HepG2 (cell line): Measurements from ENCODE around the gene PKP1. TPM values are rescaled to one million over a fixed set of nuclear protein-coding genes. Genes with fewer than 3 reads are reported as not detected.

Experiments
- ATAC-seq: fragments of 200-7000 bp; cut with Tn5 transposase; 3 replicates; pipeline ENCODE4 v1.9.1; 2020; ENCODE audit warnings: mild to moderate bottlenecking, moderate library complexity
- BruUV-seq: library from RNA; stranded (reverse); fragments of 400-500 nt; replicated peaks from 2 replicates; lab custom pipeline; 2021; lab: Mats Ljungman, UMichigan
- CTCF ChIA-PET: fragments of 300-600 bp; formaldehyde crosslinking; extraction: SDS; loops from one replicate; lab custom pipeline; 2021; ENCODE audit warnings: low total read pairs, inconsistent platforms, low intra/inter-chr PET ratio; lab: Yijun Ruan, JAX
- POLR2A ChIA-PET: fragments of 350-600 bp; sonication (Branson Sonifier 250); formaldehyde crosslinking; loops from one replicate; lab custom pipeline; 2020; ENCODE audit warnings: antibody characterized with exemption, inconsistent platforms; lab: Yijun Ruan, JAX
- DNase-seq: peaks from one replicate; pipeline ENCODE4 v3.0.0-alpha.2; 2015; ENCODE audit warnings: low spot score
- FAIRE-seq: peaks from 3 replicates; lab custom pipeline; 2011; peaks lifted over from hg19 to GRCh38; lab: Jason Lieb, UNC
- H2AFZ ChIP-seq: one replicate; pipeline ENCODE4 v1.6.1; 2011; ENCODE audit warnings: low read length, inconsistent platforms
- H3K27ac ChIP-seq: fragments of 300-600 bp; 3 replicates; pipeline ENCODE4 v1.8.0; 2011; ENCODE audit warnings: mixed run types, mild to moderate bottlenecking, mixed read lengths, low read length, inconsistent platforms; ENCODE audit not compliant: insufficient read depth; ENCODE audit errors: extremely low read length
- H3K27me3 ChIP-seq, 2 experiments: fragments of 200-600 bp in 1 of 2; 2 replicates in 1 of 2; 3 replicates in 1 of 2; pipeline versions ENCODE4 v1.6.0 to v1.8.0; 2011; ENCODE audit warnings: low read length in 2 of 2, mild to moderate bottlenecking in 2 of 2, moderate library complexity in 2 of 2, inconsistent platforms in 1 of 2; ENCODE audit not compliant: insufficient read depth in 2 of 2, control insufficient read depth in 1 of 2
- H3K36me3 ChIP-seq, 2 experiments: fragments of 200-600 bp in 1 of 2; replicated peaks in 1 of 2; 2 replicates in 1 of 2; 3 replicates in 1 of 2; pipeline versions ENCODE4 v1.5.1 to v1.8.0; 2011; ENCODE audit warnings: low read length in 2 of 2, inconsistent platforms in 1 of 2; ENCODE audit not compliant: insufficient read depth in 2 of 2, control insufficient read depth in 1 of 2
- H3K4me1 ChIP-seq: 2 replicates; pipeline ENCODE4 v1.5.1; 2012; ENCODE audit warnings: low read length, inconsistent platforms; ENCODE audit not compliant: insufficient read depth
- H3K4me2 ChIP-seq: 2 replicates; pipeline ENCODE4 v1.6.0; 2011; ENCODE audit warnings: low read depth, low read length, inconsistent platforms
- H3K4me3 ChIP-seq, 3 experiments: fragments of 200-600 bp in 1 of 3; sonication (generic), shearing (Covaris generic) in 1 of 3; replicated peaks in 1 of 3; 2 replicates each; pipeline ENCODE4 v1.5.1; 2011 to 2016; ENCODE audit warnings: low read length in 3 of 3, inconsistent platforms in 2 of 3, low read depth in 2 of 3, mild to moderate bottlenecking in 2 of 3, control low read depth in 1 of 3, mixed read lengths in 1 of 3; ENCODE audit not compliant: insufficient read depth in 1 of 3
- H3K79me2 ChIP-seq: one replicate; pipeline ENCODE4 v1.6.1; 2011; ENCODE audit warnings: low read length, inconsistent platforms; ENCODE audit not compliant: insufficient read depth
- H3K9ac ChIP-seq: 2 replicates; pipeline ENCODE4 v1.6.0; 2011; ENCODE audit warnings: mild to moderate bottlenecking, low read depth, low read length, inconsistent platforms; ENCODE audit not compliant: insufficient read depth
- H3K9me3 ChIP-seq: 2 replicates; pipeline ENCODE4 v1.5.1; 2012; ENCODE audit warnings: mild to moderate bottlenecking, low read length
- H4K20me1 ChIP-seq: 2 replicates; pipeline ENCODE4 v1.6.0; 2011; ENCODE audit warnings: inconsistent platforms, mild to moderate bottlenecking, low read length, moderate library complexity; ENCODE audit not compliant: insufficient read depth
- ARNT2 ChIP-seq: sonication (generic); formaldehyde crosslinking; IDR thresholded peaks from 2 replicates; pipeline ENCODE4 v1.8.0; 2022; ENCODE audit warnings: mild to moderate bottlenecking, low read depth, missing genetic modification reagents, moderate library complexity
- ATF4 ChIP-seq, 2 experiments: fragments of 450-650 bp in 1 of 2; sonication (generic) in 1 of 2; formaldehyde crosslinking; IDR thresholded peaks; 2 replicates each; pipeline versions ENCODE4 v1.5.0 to v1.8.0; 2020 to 2022; ENCODE audit warnings: mild to moderate bottlenecking in 1 of 2, missing genetic modification reagents in 1 of 2
- ATRX ChIP-seq: sonication (generic); formaldehyde crosslinking; IDR thresholded peaks from 2 replicates; pipeline ENCODE4 v1.4.0; 2020; ENCODE audit warnings: missing genetic modification reagents, borderline replicate concordance
- CBFB ChIP-seq: sonication (generic); formaldehyde crosslinking; IDR thresholded peaks from 2 replicates; pipeline ENCODE4 v1.4.0; 2020; ENCODE audit warnings: missing genetic modification reagents
- CEBPB ChIP-seq: IDR thresholded peaks from 2 replicates; pipeline ENCODE4 v1.6.1; 2011; ENCODE audit warnings: low read depth, low read length, improper control_type of control experiment, borderline replicate concordance
- CEBPG ChIP-seq: IDR thresholded peaks from 2 replicates; pipeline ENCODE4 v1.6.1; 2016
- DDIT3 ChIP-seq: sonication (generic); formaldehyde crosslinking; IDR thresholded peaks from 2 replicates; pipeline ENCODE4 v1.4.0; 2020; ENCODE audit warnings: mild to moderate bottlenecking, missing genetic modification reagents
- HNF4G ChIP-seq, 2 experiments: sonication (generic) in 1 of 2; formaldehyde crosslinking in 1 of 2; IDR thresholded peaks; 2 replicates each; pipeline versions ENCODE4 v1.4.0 to v1.6.1; 2011 to 2020; ENCODE audit warnings: borderline replicate concordance in 2 of 2, low read depth in 2 of 2, mild to moderate bottlenecking in 2 of 2, low read length in 1 of 2, missing genetic modification reagents in 1 of 2, moderate library complexity in 1 of 2
- NFIB ChIP-seq: sonication (generic); formaldehyde crosslinking; IDR thresholded peaks from 2 replicates; pipeline ENCODE4 v1.9.0; 2021; ENCODE audit warnings: missing genetic modification reagents, mild to moderate bottlenecking, borderline replicate concordance
- SOX6 ChIP-seq, 2 experiments: fragments of 450-650 bp in 1 of 2; sonication (generic) in 1 of 2; formaldehyde crosslinking in 1 of 2; IDR thresholded peaks; 2 replicates each; pipeline versions ENCODE4 v1.4.0 to v1.6.1; 2017 to 2020; ENCODE audit warnings: antibody characterized with exemption in 1 of 2, mild to moderate bottlenecking in 1 of 2, missing genetic modification reagents in 1 of 2
- TBX2 ChIP-seq: sonication (generic); formaldehyde crosslinking; IDR thresholded peaks from 2 replicates; pipeline ENCODE4 v1.5.0; 2020; ENCODE audit warnings: missing genetic modification reagents, mild to moderate bottlenecking, borderline replicate concordance
- YEATS4 ChIP-seq: sonication (generic); formaldehyde crosslinking; IDR thresholded peaks from 2 replicates; pipeline ENCODE4 v1.4.0; 2020; ENCODE audit warnings: missing genetic modification reagents, borderline replicate concordance
- ZBTB44 ChIP-seq: sonication (generic); formaldehyde crosslinking; IDR thresholded peaks from 2 replicates; pipeline ENCODE4 v1.4.0; 2020; ENCODE audit warnings: missing genetic modification reagents
- ZNF263 ChIP-seq: sonication (generic); formaldehyde crosslinking; IDR thresholded peaks from 2 replicates; pipeline ENCODE4 v1.4.0; 2020; ENCODE audit warnings: missing genetic modification reagents
- WGBS: methylation state at CpG from one replicate; pipeline ENCODE4 v1.1.6; 2017; ENCODE audit warnings: low lambda C conversion rate; 5-methylcytosine and 5-hydroxymethylcytosine counted together
- in situ Hi-C: cut with HindIII; loops from 2 replicates; pipeline ENCODE4 v1.10.0; 2017; ENCODE audit warnings: low pct_unique_long_range_greater_than_20kb; ENCODE audit not compliant: extremely low pct_ligation_motif_present
- intact Hi-C: fragments of 100-400 bp; cut with micrococcal nuclease; formaldehyde crosslinking; loops from one replicate; pipeline ENCODE4 v1.10.0; 2022; ENCODE audit not compliant: unreplicated experiment
- polyA plus RNA-seq, 8 experiments: library from polyadenylated mRNA; depleted of rRNA in 3 of 8; stranded (reverse) in 7 of 8; unstranded in 1 of 8; fragments of >200 nt; fragmentation: Illumina TruSeq in 4 of 8; extraction: Trizol in 4 of 8; gene quantifications; 2 replicates each; pipeline versions ENCODE4 v1.2.1 to v1.2.3, GENCODE V29; 2011 to 2016; ENCODE audit warnings: low read depth in 4 of 8, missing spikeins in 1 of 8, mixed read lengths in 1 of 8; ENCODE audit not compliant: insufficient read depth in 1 of 8
- total RNA-seq, 5 experiments: library from RNA; depleted of rRNA; stranded (reverse); fragments of >200 nt; fragmentation: Illumina TruSeq; extraction: Trizol; gene quantifications; 2 replicates each; pipeline ENCODE4 v1.2.3, GENCODE V29; 2016; ENCODE audit warnings: low read depth in 1 of 5
- TF ChIP-seq, protein P1 (sequence below): sonication (generic); IDR thresholded peaks from 2 replicates; pipeline ENCODE4 v1.6.1; 2016; ENCODE audit warnings: low read depth, borderline replicate concordance
- TF ChIP-seq, protein P2 (sequence below): sonication (generic); formaldehyde crosslinking; IDR thresholded peaks from 2 replicates; pipeline ENCODE4 v1.4.0; 2020; ENCODE audit warnings: low read depth, mild to moderate bottlenecking, missing genetic modification reagents

PKP1 gene
- total and polyA plus RNA-seq, 2 of the 13 experiments (the other 11 are each of a cell fraction or from before 2014, with no cell fraction given) = not detected

DNA sequence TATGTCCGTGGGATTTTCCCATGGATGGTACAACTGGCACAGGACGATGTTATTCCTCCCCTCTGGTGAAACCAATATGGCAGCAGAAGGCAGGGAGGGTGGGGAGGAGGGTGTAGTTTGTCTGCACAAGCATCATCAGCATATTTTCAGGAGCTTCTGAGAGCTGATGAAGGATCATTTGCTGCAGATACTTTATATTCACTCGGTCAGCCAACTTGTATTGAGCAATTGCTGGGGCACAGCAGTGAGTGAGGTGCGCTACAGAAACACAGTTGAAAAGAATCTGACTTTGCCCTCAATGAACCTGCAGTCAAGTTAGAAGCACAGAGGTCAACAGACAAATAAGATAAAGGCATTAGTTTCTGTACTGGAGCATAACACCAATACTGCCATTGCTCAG is 13.0 kb downstream of the PKP1 start (continued):
- no peak for TF ChIP-seq TBX2 (CRISPR knock-in tag)

GRCh38 chr1:201298396-201299381 is 15.4 kb downstream of the PKP1 start:
- H2AFZ ChIP-seq = no peak overlapping the region
- no peaks in the 10 kb centered on the region for H3K79me2 ChIP-seq
- BruUV-seq = no TSS peak
- 17% methylated on average over 5 of the region's 7 CpGs for WGBS
- H3K36me3 ChIP-seq = no peaks in the 10 kb centered on the region
- H3K9me3 ChIP-seq = no peaks in the 10 kb centered on the region
- H3K4me2 ChIP-seq = peak overlapping the region; percentile 19; the same call in 1 of the 2 replicates
- DNase-seq = no peak
- ChIA-PET POLR2A (no interaction called here), CTCF (no interaction called here)
- intact Hi-C loops = no loop called here
- FAIRE-seq = no peak
- H3K27ac ChIP-seq = no peak overlapping the region
- no peak overlapping the region for H3K9ac ChIP-seq
- H3K27me3 ChIP-seq = peaks cover 3 to 42% of the 10 kb centered on the region in 2 experiments; a peak in 3 of 5 replicates
- in situ Hi-C loops = no loop called here
- H3K4me1 ChIP-seq = peaks cover 8% of the 10 kb centered on the region
- H3K4me3 ChIP-seq = no peak overlapping the region
- H4K20me1 ChIP-seq = no peaks in the 10 kb centered on the region
- peak; percentile 53 for ATAC-seq
- TF ChIP-seq SOX6 (IDR thresholded peaks at IDR 0.05) = no peak
- TF ChIP-seq SOX6 (CRISPR knock-in tag; IDR thresholded peaks at IDR 0.05) = no peak
- TF ChIP-seq DDIT3 (CRISPR knock-in tag) = no peak
- peak; percentile 38; the same call in 1 of the 2 replicates for TF ChIP-seq CEBPG (CRISPR knock-in tag)
- TF ChIP-seq, protein P1, sequence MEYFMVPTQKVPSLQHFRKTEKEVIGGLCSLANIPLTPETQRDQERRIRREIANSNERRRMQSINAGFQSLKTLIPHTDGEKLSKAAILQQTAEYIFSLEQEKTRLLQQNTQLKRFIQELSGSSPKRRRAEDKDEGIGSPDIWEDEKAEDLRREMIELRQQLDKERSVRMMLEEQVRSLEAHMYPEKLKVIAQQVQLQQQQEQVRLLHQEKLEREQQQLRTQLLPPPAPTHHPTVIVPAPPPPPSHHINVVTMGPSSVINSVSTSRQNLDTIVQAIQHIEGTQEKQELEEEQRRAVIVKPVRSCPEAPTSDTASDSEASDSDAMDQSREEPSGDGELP = no peak
- peak in 1 of 2 experiments; percentile 40; a peak in 1 of 4 replicates for TF ChIP-seq ATF4 (CRISPR knock-in tag; IDR thresholded peaks at IDR 0.05)
- TF ChIP-seq, protein P2, sequence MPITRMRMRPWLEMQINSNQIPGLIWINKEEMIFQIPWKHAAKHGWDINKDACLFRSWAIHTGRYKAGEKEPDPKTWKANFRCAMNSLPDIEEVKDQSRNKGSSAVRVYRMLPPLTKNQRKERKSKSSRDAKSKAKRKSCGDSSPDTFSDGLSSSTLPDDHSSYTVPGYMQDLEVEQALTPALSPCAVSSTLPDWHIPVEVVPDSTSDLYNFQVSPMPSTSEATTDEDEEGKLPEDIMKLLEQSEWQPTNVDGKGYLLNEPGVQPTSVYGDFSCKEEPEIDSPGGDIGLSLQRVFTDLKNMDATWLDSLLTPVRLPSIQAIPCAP (CRISPR knock-in tag) = no peak
- no peak for TF ChIP-seq CBFB
- no peak for TF ChIP-seq NFIB (CRISPR knock-in tag)
- TF ChIP-seq ATRX (CRISPR knock-in tag) = no peak
- TF ChIP-seq ZBTB44 (CRISPR knock-in tag) = no peak
- TF ChIP-seq ZNF263 (CRISPR knock-in tag) = peak; percentile 72
- no peak for TF ChIP-seq ARNT2 (CRISPR knock-in tag)
- TF ChIP-seq CEBPB = peak; percentile 30; the same call in 1 of the 2 replicates
- no peak for TF ChIP-seq HNF4G (IDR thresholded peaks at IDR 0.05; ENCODE audit: borderline replicate concordance, low read depth, low read length)
- no peak for TF ChIP-seq HNF4G (CRISPR knock-in tag; IDR thresholded peaks at IDR 0.05; ENCODE audit: borderline replicate concordance, low read depth)
- no peak for TF ChIP-seq YEATS4 (CRISPR knock-in tag)
